GM12878 (cell line): ENCODE measurements around the gene PARVA. TPM values are rescaled to one million over a fixed set of nuclear protein-coding genes. Genes with fewer than 3 reads are reported as not detected.

Source experiments
- ATAC-seq: fragments of 200-7000 bp; cut with Tn5 transposase; 3 replicates; pipeline ENCODE4 v1.9.1; 2020; ENCODE audit warnings: mild to moderate bottlenecking, moderate library complexity
- BruUV-seq: library from RNA; stranded (reverse); fragments of 400-500 nt; replicated peaks from 2 replicates; lab custom pipeline; 2021; lab: Mats Ljungman, UMichigan
- CTCF ChIA-PET: fragments of 300-600 bp; sonication (Branson Sonifier 250); formaldehyde crosslinking; extraction: SDS; loops from one replicate; lab custom pipeline; 2021; ENCODE audit warnings: inconsistent platforms; lab: Yijun Ruan, JAX
- POLR2A ChIA-PET: fragments of 350-600 bp; formaldehyde crosslinking; extraction: SDS; loops from one replicate; lab custom pipeline; 2021; ENCODE audit warnings: inconsistent platforms; lab: Charles Lee
- RAD21 ChIA-PET: fragments of 300-600 bp; sonication (Branson Sonifier 250); formaldehyde crosslinking; loops from one replicate; lab custom pipeline; 2023; ENCODE audit warnings: antibody characterized with exemption; ENCODE audit not compliant: unreplicated experiment; lab: Charles Lee
- SMC1A ChIA-PET: fragments of 300-600 bp; sonication (Branson Sonifier 250); formaldehyde crosslinking; loops from one replicate; lab custom pipeline; 2023; ENCODE audit not compliant: unreplicated experiment, uncharacterized antibody; lab: Charles Lee
- DNase-seq: peaks from one replicate; pipeline ENCODE4 v3.0.0-alpha.2; 2011; ENCODE audit warnings: low read depth, low spot score
- FAIRE-seq: peaks from 3 replicates; lab custom pipeline; 2011; peaks lifted over from hg19 to GRCh38; lab: Jason Lieb, UNC
- H2AFZ ChIP-seq: 2 replicates; pipeline ENCODE4 v1.6.0; 2011; ENCODE audit warnings: low read depth, low read length, control low read depth; ENCODE audit not compliant: control insufficient read depth
- H3K27ac ChIP-seq: 2 replicates; pipeline ENCODE4 v1.5.1; 2011; ENCODE audit warnings: control low read depth; ENCODE audit not compliant: control insufficient read depth, insufficient read depth
- H3K27me3 ChIP-seq, 2 experiments: replicated peaks in 1 of 2; 2 replicates each; pipeline versions ENCODE4 v1.6.0 to v1.6.1; 2011; ENCODE audit warnings: low read length in 1 of 2; ENCODE audit not compliant: control insufficient read depth in 2 of 2, insufficient read depth in 2 of 2
- H3K36me3 ChIP-seq, 2 experiments: 2 replicates each; pipeline ENCODE4 v1.5.1; 2011; ENCODE audit warnings: low read length in 1 of 2; ENCODE audit not compliant: control insufficient read depth in 2 of 2, insufficient read depth in 2 of 2
- H3K4me1 ChIP-seq: 2 replicates; pipeline ENCODE4 v1.6.1; 2011; ENCODE audit warnings: mild to moderate bottlenecking, low read length, moderate library complexity, mixed read lengths; ENCODE audit not compliant: control insufficient read depth, insufficient read depth
- H3K4me2 ChIP-seq: 2 replicates; pipeline ENCODE4 v1.6.0; 2011; ENCODE audit warnings: control low read depth; ENCODE audit not compliant: control insufficient read depth, insufficient read depth
- H3K4me3 ChIP-seq: fragments of 200-600 bp; sonication (generic); 2 replicates; pipeline ENCODE4 v1.5.1; 2016
- H3K79me2 ChIP-seq: 2 replicates; pipeline ENCODE4 v1.6.0; 2011; ENCODE audit warnings: low read length; ENCODE audit not compliant: control insufficient read depth, insufficient read depth
- H3K9ac ChIP-seq: 2 replicates; pipeline ENCODE4 v1.8.0; 2011; ENCODE audit warnings: low read length, control low read depth, mixed read lengths; ENCODE audit not compliant: control insufficient read depth, insufficient read depth
- H3K9me3 ChIP-seq: replicated peaks from 3 replicates; pipeline ENCODE4 v1.5.1; 2011; ENCODE audit warnings: mild to moderate bottlenecking, low read length; ENCODE audit not compliant: control insufficient read depth, insufficient read depth
- H4K20me1 ChIP-seq: 2 replicates; pipeline ENCODE4 v1.6.0; 2011; ENCODE audit not compliant: control insufficient read depth, insufficient read depth
- BCL3 ChIP-seq: IDR thresholded peaks from 2 replicates; pipeline ENCODE4 v1.6.1; 2011; ENCODE audit warnings: borderline replicate concordance, low read depth, mild to moderate bottlenecking, moderate library complexity, low read length; ENCODE audit not compliant: insufficient read depth, poor library complexity, severe bottlenecking
- EED ChIP-seq: sonication (generic); IDR thresholded peaks from 2 replicates; pipeline ENCODE4 v1.6.1; 2016; ENCODE audit warnings: antibody characterized with exemption, low read depth
- IRF4 ChIP-seq: IDR thresholded peaks from 2 replicates; pipeline ENCODE4 v1.6.1; 2011; ENCODE audit warnings: low read depth, low read length
- KDM1A ChIP-seq: fragments of 200-600 bp; sonication (generic); IDR thresholded peaks from 2 replicates; pipeline ENCODE4 v1.6.1; 2016; ENCODE audit warnings: borderline replicate concordance
- NFYA ChIP-seq: IDR thresholded peaks from 2 replicates; pipeline ENCODE4 v1.6.1; 2011; ENCODE audit warnings: low read depth, mild to moderate bottlenecking, low read length, improper control_type of control experiment, borderline replicate concordance
- NFYB ChIP-seq: IDR thresholded peaks from 2 replicates; pipeline ENCODE4 v1.6.1; 2011; ENCODE audit warnings: low read depth, mild to moderate bottlenecking, low read length, improper control_type of control experiment, moderate library complexity; ENCODE audit not compliant: insufficient read depth
- RAD51 ChIP-seq: fragments of 450-650 bp; IDR thresholded peaks from 2 replicates; pipeline ENCODE4 v1.6.1; 2016; ENCODE audit warnings: moderate library complexity, mild to moderate bottlenecking, inconsistent platforms
- RELB ChIP-seq: fragments of 450-650 bp; IDR thresholded peaks from 2 replicates; pipeline ENCODE4 v1.6.1; 2017; ENCODE audit warnings: low read depth, mild to moderate bottlenecking, moderate library complexity
- STAT1 ChIP-seq: fragments of 450-650 bp; conservative IDR thresholded peaks from 2 replicates; pipeline ENCODE4 v1.6.1; 2014; ENCODE audit warnings: antibody characterized with exemption, mild to moderate bottlenecking
- SUZ12 ChIP-seq: fragments of 200-600 bp; sonication (generic); IDR thresholded peaks from one replicate; pipeline ENCODE4 v1.6.1; 2018; ENCODE audit warnings: antibody characterized with exemption, mild to moderate bottlenecking; ENCODE audit not compliant: unreplicated experiment
- WRNIP1 ChIP-seq: IDR thresholded peaks from 2 replicates; pipeline ENCODE4 v1.6.1; 2011; ENCODE audit warnings: low read depth, low read length, improper control_type of control experiment, borderline replicate concordance
- YBX1 ChIP-seq: fragments of 450-650 bp; IDR thresholded peaks from 2 replicates; pipeline ENCODE4 v1.6.1; 2016; ENCODE audit warnings: antibody characterized with exemption
- YY1 ChIP-seq: IDR thresholded peaks from 2 replicates; pipeline ENCODE4 v1.6.1; 2011; ENCODE audit warnings: low read depth, mild to moderate bottlenecking, low read length
- ZBTB40 ChIP-seq: fragments of 450-650 bp; IDR thresholded peaks from 2 replicates; pipeline ENCODE4 v1.6.1; 2016; ENCODE audit warnings: mild to moderate bottlenecking, moderate library complexity, borderline replicate concordance
- WGBS: methylation state at CpG from one replicate; pipeline ENCODE4 v1.1.6; 2016; ENCODE audit warnings: low lambda C conversion rate; ENCODE audit not compliant: insufficient replicate concordance, insufficient coverage; ENCODE audit errors: missing lambda C conversion rate; 5-methylcytosine and 5-hydroxymethylcytosine counted together
- in situ Hi-C: fragments of 300-500 bp; cut with MboI; formaldehyde crosslinking; loops from 9 replicates; pipeline ENCODE4 v1.14.3; 2018; ENCODE audit warnings: mixed read lengths
- intact Hi-C: fragments of 100-400 bp; cut with micrococcal nuclease; formaldehyde crosslinking; loops from one replicate; pipeline ENCODE4 v1.14.2; 2022; ENCODE audit not compliant: unreplicated experiment
- polyA plus RNA-seq, 11 experiments: library from polyadenylated mRNA; depleted of rRNA in 4 of 11; unstranded in 6 of 11; stranded (reverse) in 5 of 11; fragments of >200 nt; fragmentation: Nextera tagmentation in 4 of 11; fragmentation: Illumina TruSeq in 1 of 11; extraction: Ambion mirVana in 4 of 11; extraction: Trizol in 1 of 11; gene quantifications; 1 replicate in 1 of 11; 2 replicates in 10 of 11; pipeline versions ENCODE4 v1.2.1 to v1.2.3, GENCODE V29; 2011 to 2016; ENCODE audit warnings: inconsistent platforms in 2 of 11, missing spikeins in 2 of 11, low read depth in 1 of 11
- total RNA-seq, 4 experiments: library from RNA; depleted of rRNA in 3 of 4; stranded (reverse); fragments of >200 nt in 3 of 4; fragmentation: Illumina TruSeq in 1 of 4; extraction: Trizol in 1 of 4; gene quantifications; 2 replicates each; pipeline versions ENCODE4 v1.2.1 to v1.2.3, GENCODE V29; 2013 to 2021
- TF ChIP-seq, protein P1 (sequence below): fragments of 450-650 bp; IDR thresholded peaks from 2 replicates; pipeline ENCODE4 v1.6.1; 2018; ENCODE audit warnings: mild to moderate bottlenecking, low read depth, moderate library complexity; ENCODE audit not compliant: partially characterized antibody

PARVA gene
- total and polyA plus RNA-seq, 10 of the 15 experiments (the other 5 are each of a cell fraction or from before 2014, with no cell fraction given), result 0.01 to 0.44 (median 0.03) TPM; not detected in 7

DNA sequence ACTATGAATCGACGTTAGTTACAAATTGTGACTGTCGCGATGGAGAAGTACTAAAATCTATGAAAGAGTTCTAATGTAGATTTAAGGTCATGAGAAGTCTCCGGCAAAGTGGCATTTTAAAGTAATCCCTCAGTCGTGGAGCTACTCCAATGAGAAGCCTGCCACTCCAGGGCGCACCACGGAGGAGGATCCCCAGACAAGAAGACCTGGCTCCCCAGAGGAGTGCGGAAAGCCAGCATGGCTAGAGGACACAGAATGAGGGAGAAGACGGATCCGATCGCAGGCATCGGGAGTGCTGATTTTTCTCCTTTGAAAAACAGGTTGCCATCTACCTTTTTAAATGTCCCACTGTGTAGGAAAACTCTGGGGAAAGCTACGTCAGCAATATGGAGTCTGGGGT is 155.2 kb downstream of the PARVA start:
- no peak overlapping the region for H3K4me3 ChIP-seq
- no peak overlapping the region for H3K27ac ChIP-seq
- POLR2A ChIA-PET, result no interaction called here
- FAIRE-seq (no peak), ATAC-seq (no peak), DNase-seq (no peak)
- no peak overlapping the region for H2AFZ ChIP-seq
- H3K4me1 ChIP-seq, result no peaks in the 10 kb centered on the region
- WGBS, result 56% methylated on average over 14 of the region's 14 CpGs
- no peaks in the 10 kb centered on the region for H4K20me1 ChIP-seq
- intact Hi-C loops, result no loop called here
- no TSS peak for BruUV-seq
- H3K27me3 ChIP-seq, result peaks cover 0 to 2% of the 10 kb centered on the region in 2 experiments; a peak in 2 of 4 replicates
- H3K9ac ChIP-seq, result no peak overlapping the region
- H3K4me2 ChIP-seq, result no peak overlapping the region
- in situ Hi-C loops, result no loop called here
- H3K79me2 ChIP-seq, result no peaks in the 10 kb centered on the region
- H3K9me3 ChIP-seq, result no peaks in the 10 kb centered on the region
- SMC1A ChIA-PET, result no interaction called here
- H3K36me3 ChIP-seq, result no peaks in the 10 kb centered on the region
- RAD21 ChIA-PET, result no interaction called here
- CTCF ChIA-PET, result interaction anchor here (1.2 to 1.4 kb wide), 2 partner anchors 12 to 201 kb away, joined by 3 to 4 read pairs; no protein-coding TSS in a partner anchor
- TF ChIP-seq YY1 (no peak), NFYA (no peak), WRNIP1 (no peak), KDM1A (no peak), RAD51 (no peak), NFYB (no peak), YBX1 (no peak), STAT1 (no peak), EED (no peak), ZBTB40 (no peak), IRF4 (no peak), RELB (no peak), BCL3 (no peak), SUZ12 (no peak)
- TF ChIP-seq, protein P1, sequence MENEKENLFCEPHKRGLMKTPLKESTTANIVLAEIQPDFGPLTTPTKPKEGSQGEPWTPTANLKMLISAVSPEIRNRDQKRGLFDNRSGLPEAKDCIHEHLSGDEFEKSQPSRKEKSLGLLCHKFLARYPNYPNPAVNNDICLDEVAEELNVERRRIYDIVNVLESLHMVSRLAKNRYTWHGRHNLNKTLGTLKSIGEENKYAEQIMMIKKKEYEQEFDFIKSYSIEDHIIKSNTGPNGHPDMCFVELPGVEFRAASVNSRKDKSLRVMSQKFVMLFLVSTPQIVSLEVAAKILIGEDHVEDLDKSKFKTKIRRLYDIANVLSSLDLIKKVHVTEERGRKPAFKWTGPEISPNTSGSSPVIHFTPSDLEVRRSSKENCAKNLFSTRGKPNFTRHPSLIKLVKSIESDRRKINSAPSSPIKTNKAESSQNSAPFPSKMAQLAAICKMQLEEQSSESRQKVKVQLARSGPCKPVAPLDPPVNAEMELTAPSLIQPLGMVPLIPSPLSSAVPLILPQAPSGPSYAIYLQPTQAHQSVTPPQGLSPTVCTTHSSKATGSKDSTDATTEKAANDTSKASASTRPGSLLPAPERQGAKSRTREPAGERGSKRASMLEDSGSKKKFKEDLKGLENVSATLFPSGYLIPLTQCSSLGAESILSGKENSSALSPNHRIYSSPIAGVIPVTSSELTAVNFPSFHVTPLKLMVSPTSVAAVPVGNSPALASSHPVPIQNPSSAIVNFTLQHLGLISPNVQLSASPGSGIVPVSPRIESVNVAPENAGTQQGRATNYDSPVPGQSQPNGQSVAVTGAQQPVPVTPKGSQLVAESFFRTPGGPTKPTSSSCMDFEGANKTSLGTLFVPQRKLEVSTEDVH, result no peak
